ENCODE data around the gene SLC2A1. TPM values are rescaled to one million over a fixed set of nuclear protein-coding genes. Genes with fewer than 3 reads are reported as not detected.

SLC2A1 gene
- total and polyA plus RNA-seq, 9 of the 15 experiments (the other 6 are each of a cell fraction or from before 2014, with no cell fraction given) = 12.6 to 153 (median 48.0) TPM

DNA sequence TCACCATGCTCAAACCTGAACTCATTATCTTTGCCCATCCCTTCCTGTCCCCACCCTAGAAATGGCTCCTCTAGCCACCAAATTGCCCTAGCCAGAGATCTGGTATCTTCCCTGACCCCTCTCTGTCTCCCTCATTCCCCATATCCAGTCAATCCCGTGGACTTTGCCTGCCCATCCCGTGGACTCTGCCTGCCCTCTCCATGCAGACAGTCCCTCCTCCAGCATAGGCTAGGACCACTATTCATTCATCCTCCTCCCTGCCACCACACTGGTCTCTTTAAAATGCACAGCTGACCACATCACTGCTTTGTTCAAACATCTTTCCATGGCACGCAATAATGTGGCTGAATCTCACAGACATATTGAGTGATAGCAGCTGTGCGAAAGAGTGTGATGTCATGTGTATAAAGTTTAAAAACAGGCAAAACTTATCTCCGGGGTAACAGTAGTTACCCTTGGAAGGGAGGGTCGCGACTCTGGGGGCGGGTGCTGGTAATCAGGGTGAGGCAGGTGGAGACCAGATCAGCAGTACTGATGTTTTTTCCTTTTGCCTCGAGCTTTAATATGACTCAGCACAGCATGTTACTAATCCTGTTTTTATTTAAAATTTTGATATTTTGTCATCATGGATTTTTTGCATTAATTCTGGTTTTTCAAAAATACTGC, 4.8 kb upstream of the SLC2A1 start (continued):
- TF ChIP-seq, protein P1, sequence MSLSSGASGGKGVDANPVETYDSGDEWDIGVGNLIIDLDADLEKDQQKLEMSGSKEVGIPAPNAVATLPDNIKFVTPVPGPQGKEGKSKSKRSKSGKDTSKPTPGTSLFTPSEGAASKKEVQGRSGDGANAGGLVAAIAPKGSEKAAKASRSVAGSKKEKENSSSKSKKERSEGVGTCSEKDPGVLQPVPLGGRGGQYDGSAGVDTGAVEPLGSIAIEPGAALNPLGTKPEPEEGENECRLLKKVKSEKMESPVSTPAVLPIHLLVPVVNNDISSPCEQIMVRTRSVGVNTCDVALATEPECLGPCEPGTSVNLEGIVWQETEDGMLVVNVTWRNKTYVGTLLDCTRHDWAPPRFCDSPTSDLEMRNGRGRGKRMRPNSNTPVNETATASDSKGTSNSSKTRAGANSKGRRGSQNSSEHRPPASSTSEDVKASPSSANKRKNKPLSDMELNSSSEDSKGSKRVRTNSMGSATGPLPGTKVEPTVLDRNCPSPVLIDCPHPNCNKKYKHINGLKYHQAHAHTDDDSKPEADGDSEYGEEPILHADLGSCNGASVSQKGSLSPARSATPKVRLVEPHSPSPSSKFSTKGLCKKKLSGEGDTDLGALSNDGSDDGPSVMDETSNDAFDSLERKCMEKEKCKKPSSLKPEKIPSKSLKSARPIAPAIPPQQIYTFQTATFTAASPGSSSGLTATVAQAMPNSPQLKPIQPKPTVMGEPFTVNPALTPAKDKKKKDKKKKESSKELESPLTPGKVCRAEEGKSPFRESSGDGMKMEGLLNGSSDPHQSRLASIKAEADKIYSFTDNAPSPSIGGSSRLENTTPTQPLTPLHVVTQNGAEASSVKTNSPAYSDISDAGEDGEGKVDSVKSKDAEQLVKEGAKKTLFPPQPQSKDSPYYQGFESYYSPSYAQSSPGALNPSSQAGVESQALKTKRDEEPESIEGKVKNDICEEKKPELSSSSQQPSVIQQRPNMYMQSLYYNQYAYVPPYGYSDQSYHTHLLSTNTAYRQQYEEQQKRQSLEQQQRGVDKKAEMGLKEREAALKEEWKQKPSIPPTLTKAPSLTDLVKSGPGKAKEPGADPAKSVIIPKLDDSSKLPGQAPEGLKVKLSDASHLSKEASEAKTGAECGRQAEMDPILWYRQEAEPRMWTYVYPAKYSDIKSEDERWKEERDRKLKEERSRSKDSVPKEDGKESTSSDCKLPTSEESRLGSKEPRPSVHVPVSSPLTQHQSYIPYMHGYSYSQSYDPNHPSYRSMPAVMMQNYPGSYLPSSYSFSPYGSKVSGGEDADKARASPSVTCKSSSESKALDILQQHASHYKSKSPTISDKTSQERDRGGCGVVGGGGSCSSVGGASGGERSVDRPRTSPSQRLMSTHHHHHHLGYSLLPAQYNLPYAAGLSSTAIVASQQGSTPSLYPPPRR (CRISPR knock-in tag; IDR thresholded peaks at IDR 0.05; ENCODE audit: borderline replicate concordance) = peak; percentile 92; the same call in 1 of the 2 replicates
- TF ChIP-seq, protein P2, sequence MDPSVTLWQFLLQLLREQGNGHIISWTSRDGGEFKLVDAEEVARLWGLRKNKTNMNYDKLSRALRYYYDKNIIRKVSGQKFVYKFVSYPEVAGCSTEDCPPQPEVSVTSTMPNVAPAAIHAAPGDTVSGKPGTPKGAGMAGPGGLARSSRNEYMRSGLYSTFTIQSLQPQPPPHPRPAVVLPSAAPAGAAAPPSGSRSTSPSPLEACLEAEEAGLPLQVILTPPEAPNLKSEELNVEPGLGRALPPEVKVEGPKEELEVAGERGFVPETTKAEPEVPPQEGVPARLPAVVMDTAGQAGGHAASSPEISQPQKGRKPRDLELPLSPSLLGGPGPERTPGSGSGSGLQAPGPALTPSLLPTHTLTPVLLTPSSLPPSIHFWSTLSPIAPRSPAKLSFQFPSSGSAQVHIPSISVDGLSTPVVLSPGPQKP (CRISPR knock-in tag; IDR thresholded peaks at IDR 0.05) = no peak
- TF ChIP-seq RBM22 (IDR thresholded peaks at IDR 0.05; ENCODE audit: low read depth, low read length, poor library complexity, severe bottlenecking) (no peak), ZNF79 (CRISPR knock-in tag; IDR thresholded peaks at IDR 0.05; ENCODE audit: low read depth) (no peak), ETV6 (IDR thresholded peaks at IDR 0.05; ENCODE audit: borderline replicate concordance in 1 of 2, low read depth in 2 of 2, low read length in 1 of 2) (peak in 1 of 2 experiments; percentile 64; a peak in 1 of 4 replicates), ETV6 (CRISPR knock-in tag; IDR thresholded peaks at IDR 0.05; ENCODE audit: borderline replicate concordance) (no peak), TAF9B (IDR thresholded peaks at IDR 0.05; ENCODE audit: partially characterized antibody) (peak; percentile 96), BRCA1 (IDR thresholded peaks at IDR 0.05) (no peak), BRCA1 (CRISPR knock-in tag; IDR thresholded peaks at IDR 0.05) (no peak), SRSF3 (IDR thresholded peaks at IDR 0.05; ENCODE audit: insufficient read depth, low read length) (no peak), ARHGAP35 (IDR thresholded peaks at IDR 0.05; ENCODE audit: partially characterized antibody) (peak; percentile 88), GABPB2 (CRISPR knock-in tag; conservative IDR thresholded peaks at IDR 0.05) (no peak; the same call in 1 of the 2 replicates), RBM39 (optimal IDR thresholded peaks at IDR 0.05; ENCODE audit: low read depth, low read length) (no peak), ESRRA (IDR thresholded peaks at IDR 0.05; ENCODE audit: borderline replicate concordance, low read depth) (peak; percentile 29; the same call in 1 of the 2 replicates), NFRKB (IDR thresholded peaks at IDR 0.05; ENCODE audit: low read depth) (peak; percentile 74)
- TF ChIP-seq, protein P3, sequence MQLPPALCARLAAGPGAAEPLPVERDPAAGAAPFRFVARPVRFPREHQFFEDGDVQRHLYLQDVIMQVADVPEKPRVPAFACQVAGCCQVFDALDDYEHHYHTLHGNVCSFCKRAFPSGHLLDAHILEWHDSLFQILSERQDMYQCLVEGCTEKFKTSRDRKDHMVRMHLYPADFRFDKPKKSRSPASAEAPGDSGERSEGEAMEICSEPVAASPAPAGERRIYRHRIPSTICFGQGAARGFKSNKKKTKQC (CRISPR knock-in tag; IDR thresholded peaks at IDR 0.05) = no peak
- TF ChIP-seq, protein P4, sequence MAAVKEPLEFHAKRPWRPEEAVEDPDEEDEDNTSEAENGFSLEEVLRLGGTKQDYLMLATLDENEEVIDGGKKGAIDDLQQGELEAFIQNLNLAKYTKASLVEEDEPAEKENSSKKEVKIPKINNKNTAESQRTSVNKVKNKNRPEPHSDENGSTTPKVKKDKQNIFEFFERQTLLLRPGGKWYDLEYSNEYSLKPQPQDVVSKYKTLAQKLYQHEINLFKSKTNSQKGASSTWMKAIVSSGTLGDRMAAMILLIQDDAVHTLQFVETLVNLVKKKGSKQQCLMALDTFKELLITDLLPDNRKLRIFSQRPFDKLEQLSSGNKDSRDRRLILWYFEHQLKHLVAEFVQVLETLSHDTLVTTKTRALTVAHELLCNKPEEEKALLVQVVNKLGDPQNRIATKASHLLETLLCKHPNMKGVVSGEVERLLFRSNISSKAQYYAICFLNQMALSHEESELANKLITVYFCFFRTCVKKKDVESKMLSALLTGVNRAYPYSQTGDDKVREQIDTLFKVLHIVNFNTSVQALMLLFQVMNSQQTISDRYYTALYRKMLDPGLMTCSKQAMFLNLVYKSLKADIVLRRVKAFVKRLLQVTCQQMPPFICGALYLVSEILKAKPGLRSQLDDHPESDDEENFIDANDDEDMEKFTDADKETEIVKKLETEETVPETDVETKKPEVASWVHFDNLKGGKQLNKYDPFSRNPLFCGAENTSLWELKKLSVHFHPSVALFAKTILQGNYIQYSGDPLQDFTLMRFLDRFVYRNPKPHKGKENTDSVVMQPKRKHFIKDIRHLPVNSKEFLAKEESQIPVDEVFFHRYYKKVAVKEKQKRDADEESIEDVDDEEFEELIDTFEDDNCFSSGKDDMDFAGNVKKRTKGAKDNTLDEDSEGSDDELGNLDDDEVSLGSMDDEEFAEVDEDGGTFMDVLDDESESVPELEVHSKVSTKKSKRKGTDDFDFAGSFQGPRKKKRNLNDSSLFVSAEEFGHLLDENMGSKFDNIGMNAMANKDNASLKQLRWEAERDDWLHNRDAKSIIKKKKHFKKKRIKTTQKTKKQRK (IDR thresholded peaks at IDR 0.05; ENCODE audit: borderline replicate concordance, low read depth, low read length) = no peak
